H9 (cell line): ENCODE results near the gene FRMD1. TPM values are rescaled to one million over a fixed set of nuclear protein-coding genes. Genes with fewer than 3 reads are reported as not detected.

Experiments
- DNase-seq: peaks from one replicate; pipeline ENCODE4 v3.0.0-alpha.2; 2017
- H2AFZ ChIP-seq: one replicate; pipeline ENCODE4 v1.6.1; 2013; ENCODE audit warnings: mild to moderate bottlenecking, low read length, control low read depth, moderate library complexity
- H2AK5ac ChIP-seq: 2 replicates; pipeline ENCODE4 v1.6.1; 2013; ENCODE audit warnings: low read length, control low read depth, mixed read lengths; ENCODE audit not compliant: insufficient read length
- H2BK120ac ChIP-seq: one replicate; pipeline ENCODE4 v1.6.1; 2013; ENCODE audit warnings: low read depth, mild to moderate bottlenecking, low read length, control low read depth, inconsistent platforms; ENCODE audit not compliant: poor library complexity, severe bottlenecking
- H2BK12ac ChIP-seq: 2 replicates; pipeline ENCODE4 v1.6.1; 2013; ENCODE audit warnings: low read length, control low read depth, mixed read lengths, low read depth; ENCODE audit not compliant: insufficient read length
- H2BK15ac ChIP-seq: 2 replicates; pipeline ENCODE4 v1.6.1; 2013; ENCODE audit warnings: low read depth, low read length, control low read depth
- H2BK20ac ChIP-seq: one replicate; pipeline ENCODE4 v1.6.1; 2013; ENCODE audit warnings: low read depth, mild to moderate bottlenecking, low read length, control low read depth, inconsistent platforms; ENCODE audit not compliant: poor library complexity, severe bottlenecking
- H2BK5ac ChIP-seq: 2 replicates; pipeline ENCODE4 v1.6.1; 2013; ENCODE audit warnings: low read length, control low read depth, mixed read lengths; ENCODE audit not compliant: insufficient read length
- H3K14ac ChIP-seq: 2 replicates; pipeline ENCODE4 v1.6.1; 2013; ENCODE audit warnings: low read length, control low read depth; ENCODE audit not compliant: insufficient read depth
- H3K18ac ChIP-seq: 2 replicates; pipeline ENCODE4 v1.6.1; 2013; ENCODE audit warnings: low read depth, mild to moderate bottlenecking, mixed read lengths, low read length, control low read depth; ENCODE audit not compliant: insufficient read length
- H3K23ac ChIP-seq: 2 replicates; pipeline ENCODE4 v1.6.1; 2013; ENCODE audit warnings: low read length, control low read depth, mixed read lengths, low read depth; ENCODE audit not compliant: insufficient read length
- H3K23me2 ChIP-seq: 2 replicates; pipeline ENCODE4 v1.6.1; 2013; ENCODE audit warnings: low read depth, mild to moderate bottlenecking, mixed read lengths, low read length, control low read depth; ENCODE audit not compliant: insufficient read length, poor library complexity, severe bottlenecking
- H3K27ac ChIP-seq: 2 replicates; pipeline ENCODE4 v1.5.1; 2013; ENCODE audit warnings: low read length, control low read depth, mixed read lengths, low read depth; ENCODE audit not compliant: insufficient read length
- H3K27me3 ChIP-seq: 2 replicates; pipeline ENCODE4 v1.6.1; 2013; ENCODE audit warnings: low read length, control low read depth, inconsistent platforms; ENCODE audit not compliant: insufficient read depth
- H3K4ac ChIP-seq: 2 replicates; pipeline ENCODE4 v1.6.1; 2013; ENCODE audit warnings: low read depth, mild to moderate bottlenecking, control low read depth, inconsistent platforms, low read length, moderate library complexity
- H3K4me1 ChIP-seq: 2 replicates; pipeline ENCODE4 v1.6.1; 2013; ENCODE audit warnings: low read length, control low read depth, inconsistent platforms; ENCODE audit not compliant: insufficient read depth
- H3K4me2 ChIP-seq: 2 replicates; pipeline ENCODE4 v1.6.1; 2013; ENCODE audit warnings: low read length, control low read depth, mixed read lengths; ENCODE audit not compliant: insufficient read length, insufficient read depth
- H3K56ac ChIP-seq: 2 replicates; pipeline ENCODE4 v1.6.1; 2013; ENCODE audit warnings: low read depth, mild to moderate bottlenecking, mixed read lengths, low read length, control low read depth; ENCODE audit not compliant: insufficient read length
- H3K79me1 ChIP-seq: 2 replicates; pipeline ENCODE4 v1.6.1; 2013; ENCODE audit warnings: low read depth, mild to moderate bottlenecking, moderate library complexity, low read length, control low read depth, inconsistent platforms; ENCODE audit not compliant: insufficient read depth, poor library complexity, severe bottlenecking
- H3K79me2 ChIP-seq: 2 replicates; pipeline ENCODE4 v1.6.1; 2013; ENCODE audit warnings: low read length, control low read depth, inconsistent platforms; ENCODE audit not compliant: insufficient read depth
- H3K9ac ChIP-seq: 2 replicates; pipeline ENCODE4 v1.6.1; 2013; ENCODE audit warnings: low read length, control low read depth, mixed read lengths; ENCODE audit not compliant: insufficient read length; ENCODE audit errors: extremely low read depth
- H3K9me3 ChIP-seq: one replicate; pipeline ENCODE4 v1.6.1; 2013; ENCODE audit warnings: low read depth, low read length, inconsistent platforms; ENCODE audit not compliant: control insufficient read depth
- H3T11ph ChIP-seq: one replicate; pipeline ENCODE4 v1.6.1; 2013; ENCODE audit warnings: mild to moderate bottlenecking, low read length, control low read depth, inconsistent platforms
- H4K20me1 ChIP-seq: one replicate; pipeline ENCODE4 v1.6.1; 2013; ENCODE audit not compliant: control insufficient read depth, insufficient read length, insufficient read depth
- H4K5ac ChIP-seq: 2 replicates; pipeline ENCODE4 v1.6.1; 2013; ENCODE audit warnings: low read depth, mild to moderate bottlenecking, mixed read lengths, low read length, control low read depth; ENCODE audit not compliant: insufficient read length
- H4K8ac ChIP-seq: replicated peaks from 2 replicates; pipeline ENCODE4 v1.6.1; 2013; ENCODE audit warnings: low read length, control low read depth, mixed read lengths, low read depth; ENCODE audit not compliant: insufficient read length
- H4K91ac ChIP-seq: 2 replicates; pipeline ENCODE4 v1.6.1; 2013; ENCODE audit warnings: low read depth, mild to moderate bottlenecking, moderate library complexity, mixed read lengths, low read length, control low read depth; ENCODE audit not compliant: insufficient read length
- H3K27ac Mint-ChIP-seq, 3 experiments: 2 replicates in 2 of 3; 3 replicates in 1 of 3; pipeline ENCODE4 v1.8.0; 2020 to 2021; ENCODE audit warnings: mixed read lengths in 3 of 3, mild to moderate bottlenecking in 1 of 3, moderate library complexity in 1 of 3
- H3K27me3 Mint-ChIP-seq: 2 replicates; pipeline ENCODE4 v1.8.0; 2021; ENCODE audit warnings: low read depth, mild to moderate bottlenecking, moderate library complexity, mixed read lengths
- H3K36me3 Mint-ChIP-seq, 3 experiments: 2 replicates in 2 of 3; 3 replicates in 1 of 3; pipeline ENCODE4 v1.8.0; 2020 to 2021; ENCODE audit warnings: low read depth in 3 of 3, mixed read lengths in 3 of 3; ENCODE audit not compliant: insufficient read depth in 1 of 3
- H3K4me1 Mint-ChIP-seq, 2 experiments: 2 replicates each; pipeline ENCODE4 v1.8.0; 2020; ENCODE audit warnings: mixed read lengths in 2 of 2
- H3K4me3 Mint-ChIP-seq, 2 experiments: 2 replicates in 1 of 2; 3 replicates in 1 of 2; pipeline ENCODE4 v1.8.0; 2020 to 2021; ENCODE audit warnings: mild to moderate bottlenecking in 2 of 2, mixed read lengths in 2 of 2, moderate library complexity in 1 of 2
- H3K9me3 Mint-ChIP-seq, 2 experiments: 2 replicates in 1 of 2; 3 replicates in 1 of 2; pipeline ENCODE4 v1.8.0; 2020; ENCODE audit warnings: mild to moderate bottlenecking in 2 of 2, mixed read lengths in 2 of 2, moderate library complexity in 1 of 2
- WGBS: extraction: QIAGEN DNeasy Blood & Tissue Kit; methylation state at CpG from one replicate; pipeline ENCODE4 v1.1.7; 2013; ENCODE audit warnings: missing lambda C conversion rate, low lambda C conversion rate, mixed read lengths; ENCODE audit not compliant: insufficient read length; ENCODE audit errors: extremely low coverage; 5-methylcytosine and 5-hydroxymethylcytosine counted together
- total RNA-seq: library from RNA; stranded (reverse); gene quantifications from 2 replicates; pipeline ENCODE4 v1.2.1, GENCODE V29; 2021
- TF ChIP-seq, protein P1 (sequence below): fragments of 200-600 bp; sonication (generic); conservative IDR thresholded peaks from 3 replicates; pipeline ENCODE4 v1.8.0; 2021; ENCODE audit warnings: antibody characterized with exemption, mild to moderate bottlenecking

Gene FRMD1
- total RNA-seq, 1 experiment from 2014 or later, result not detected

DNA sequence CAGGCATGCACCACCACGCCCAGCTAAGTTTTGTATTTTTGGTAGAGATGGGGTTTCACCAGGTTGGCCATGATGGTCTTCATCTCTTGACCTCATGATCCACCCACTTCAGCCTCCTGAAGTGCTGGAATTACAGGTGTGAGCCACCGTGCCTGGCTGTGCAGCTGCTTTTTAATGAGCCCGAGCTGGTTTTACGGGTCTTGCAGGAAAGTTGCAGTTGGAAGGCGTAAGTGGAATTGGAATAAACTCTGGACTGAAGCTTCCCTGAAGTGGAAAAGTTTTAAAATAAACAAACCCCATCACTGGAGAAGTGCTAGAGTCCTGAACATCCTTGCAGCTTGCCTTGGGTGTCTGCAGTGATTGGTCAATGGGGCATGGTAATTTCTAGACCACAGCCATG, 41.2 kb downstream of the FRMD1 start:
- Histone ChIP-seq H2AK5ac (no peak overlapping the region), H3K79me2 (no peaks in the 10 kb centered on the region), H2BK5ac (no peak overlapping the region), H2BK20ac (no peak overlapping the region), H2AFZ (no peak overlapping the region), H3K79me1 (no peaks in the 10 kb centered on the region), H3K4me2 (no peak overlapping the region), H3K14ac (no peak overlapping the region), H2BK15ac (no peak overlapping the region), H4K8ac (no peak overlapping the region), H3K27ac (no peak overlapping the region), H3K23me2 (peaks cover 6% of the 10 kb centered on the region), H4K91ac (no peak overlapping the region), H3K18ac (no peak overlapping the region), H4K5ac (no peak overlapping the region), H3K9me3 (peaks cover 32% of the 10 kb centered on the region), H3T11ph (no peak overlapping the region), H3K27me3 (no peaks in the 10 kb centered on the region), H3K4me1 (no peaks in the 10 kb centered on the region; the same call in 1 of the 2 replicates), H3K4ac (no peak overlapping the region), H4K20me1 (no peaks in the 10 kb centered on the region), H3K23ac (no peak overlapping the region), H3K56ac (no peak overlapping the region), H2BK120ac (no peak overlapping the region), H3K9ac (no peak overlapping the region), H2BK12ac (no peak overlapping the region)
- WGBS, result no CpG with 5 or more reads among the region's 5 CpGs
- Mint-ChIP-seq H3K9me3 (peaks cover 52 to 62% of the 10 kb centered on the region in 2 experiments), H3K27me3 (peaks cover 32% of the 10 kb centered on the region), H3K4me1 (peaks cover 25 to 26% of the 10 kb centered on the region in 2 experiments), H3K27ac (no peak overlapping the region), H3K36me3 (peaks cover 18 to 48% (median 31%) of the 10 kb centered on the region in 3 experiments), H3K4me3 (no peak overlapping the region)
- TF ChIP-seq, protein P1, sequence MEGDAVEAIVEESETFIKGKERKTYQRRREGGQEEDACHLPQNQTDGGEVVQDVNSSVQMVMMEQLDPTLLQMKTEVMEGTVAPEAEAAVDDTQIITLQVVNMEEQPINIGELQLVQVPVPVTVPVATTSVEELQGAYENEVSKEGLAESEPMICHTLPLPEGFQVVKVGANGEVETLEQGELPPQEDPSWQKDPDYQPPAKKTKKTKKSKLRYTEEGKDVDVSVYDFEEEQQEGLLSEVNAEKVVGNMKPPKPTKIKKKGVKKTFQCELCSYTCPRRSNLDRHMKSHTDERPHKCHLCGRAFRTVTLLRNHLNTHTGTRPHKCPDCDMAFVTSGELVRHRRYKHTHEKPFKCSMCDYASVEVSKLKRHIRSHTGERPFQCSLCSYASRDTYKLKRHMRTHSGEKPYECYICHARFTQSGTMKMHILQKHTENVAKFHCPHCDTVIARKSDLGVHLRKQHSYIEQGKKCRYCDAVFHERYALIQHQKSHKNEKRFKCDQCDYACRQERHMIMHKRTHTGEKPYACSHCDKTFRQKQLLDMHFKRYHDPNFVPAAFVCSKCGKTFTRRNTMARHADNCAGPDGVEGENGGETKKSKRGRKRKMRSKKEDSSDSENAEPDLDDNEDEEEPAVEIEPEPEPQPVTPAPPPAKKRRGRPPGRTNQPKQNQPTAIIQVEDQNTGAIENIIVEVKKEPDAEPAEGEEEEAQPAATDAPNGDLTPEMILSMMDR, result no peak
- DNase-seq, result no peak
